ENCODE results near the gene WDR31.
"Not testable (repeated sequence)": the region's sequence is repeated elsewhere in the genome, so short reads cannot be mapped to it uniquely, and the experiment has no call there.

DNA sequence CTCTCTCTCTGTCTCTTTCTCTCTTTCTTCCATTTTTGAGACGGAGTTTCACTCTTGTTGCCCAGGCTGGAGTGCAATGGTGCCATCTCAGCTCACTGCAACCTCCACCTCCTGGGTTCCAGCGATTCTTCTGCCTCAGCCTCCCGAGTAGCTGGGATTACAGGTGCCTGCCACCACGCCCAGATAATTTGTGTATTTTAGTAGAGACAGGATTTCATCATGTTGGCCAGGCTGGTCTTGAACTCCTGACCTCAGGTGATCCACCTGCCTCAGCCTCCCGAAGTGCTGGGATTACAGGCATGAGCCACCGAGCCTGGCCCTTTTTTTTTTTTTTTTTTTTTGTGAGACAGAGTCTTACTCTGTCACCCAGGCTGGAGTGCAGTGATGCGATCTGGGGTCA, 41.4 kb upstream of the WDR31 start:
- TF ChIP-seq, protein P1, sequence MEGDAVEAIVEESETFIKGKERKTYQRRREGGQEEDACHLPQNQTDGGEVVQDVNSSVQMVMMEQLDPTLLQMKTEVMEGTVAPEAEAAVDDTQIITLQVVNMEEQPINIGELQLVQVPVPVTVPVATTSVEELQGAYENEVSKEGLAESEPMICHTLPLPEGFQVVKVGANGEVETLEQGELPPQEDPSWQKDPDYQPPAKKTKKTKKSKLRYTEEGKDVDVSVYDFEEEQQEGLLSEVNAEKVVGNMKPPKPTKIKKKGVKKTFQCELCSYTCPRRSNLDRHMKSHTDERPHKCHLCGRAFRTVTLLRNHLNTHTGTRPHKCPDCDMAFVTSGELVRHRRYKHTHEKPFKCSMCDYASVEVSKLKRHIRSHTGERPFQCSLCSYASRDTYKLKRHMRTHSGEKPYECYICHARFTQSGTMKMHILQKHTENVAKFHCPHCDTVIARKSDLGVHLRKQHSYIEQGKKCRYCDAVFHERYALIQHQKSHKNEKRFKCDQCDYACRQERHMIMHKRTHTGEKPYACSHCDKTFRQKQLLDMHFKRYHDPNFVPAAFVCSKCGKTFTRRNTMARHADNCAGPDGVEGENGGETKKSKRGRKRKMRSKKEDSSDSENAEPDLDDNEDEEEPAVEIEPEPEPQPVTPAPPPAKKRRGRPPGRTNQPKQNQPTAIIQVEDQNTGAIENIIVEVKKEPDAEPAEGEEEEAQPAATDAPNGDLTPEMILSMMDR (IDR thresholded peaks at IDR 0.05; ENCODE audit: insufficient read depth, low read depth, low read length): not testable (repeated sequence)
- not testable (repeated sequence) for TF ChIP-seq EZH2 (IDR thresholded peaks at IDR 0.05; ENCODE audit: insufficient read depth, low read length)

Measured in astrocyte (in vitro differentiated cells and primary cell).